ENCODE measurements around the gene TMEM69. TPM values are rescaled to one million over a fixed set of nuclear protein-coding genes. Genes with fewer than 3 reads are reported as not detected.

Gene TMEM69
- total RNA-seq, 4 donors from 2014 or later = 10.2 to 28.6 (median 15.4) TPM

GRCh38 chr1:45659222-45659621 is 28.8 kb upstream of the TMEM69 start:
- DNase-seq (ENCODE audit: low spot score in 2 of 2) = no peak
- 95 to 100% methylated on average over 2 of the region's 2 CpGs for WGBS, 2 donors
- H3K36me3 ChIP-seq = peaks cover 0 to 63% (median 37%) of the 10 kb centered on the region in 3 donors

GRCh38 chr1:45660336-45660735 is 27.6 kb upstream of the TMEM69 start:
- DNase-seq (ENCODE audit: low spot score in 2 of 2) = no peak
- H3K27me3 ChIP-seq = no peaks in the 10 kb centered on the region
- H3K4me3 ChIP-seq = no peak overlapping the region
- H3K36me3 ChIP-seq = peaks cover 0 to 52% (median 27%) of the 10 kb centered on the region in 3 donors
- H3K4me1 ChIP-seq = no peaks in the 10 kb centered on the region
- 58 to 69% methylated on average over 2 of the region's 2 CpGs for WGBS, 2 donors
- no peaks in the 10 kb centered on the region for H3K9me3 ChIP-seq
- no peak for TF ChIP-seq EP300 (IDR thresholded peaks at IDR 0.05)
- H3K27ac ChIP-seq = no peak overlapping the region

More at GRCh38 chr1:45659222-45659621, 28.8 kb upstream of the TMEM69 start:
- Histone ChIP-seq H3K4me1 (no peaks in the 10 kb centered on the region), H3K27ac (no peak overlapping the region), H3K9me3 (no peaks in the 10 kb centered on the region), H3K4me3 (no peak overlapping the region), H3K27me3 (no peaks in the 10 kb centered on the region)
- TF ChIP-seq, protein P1, sequence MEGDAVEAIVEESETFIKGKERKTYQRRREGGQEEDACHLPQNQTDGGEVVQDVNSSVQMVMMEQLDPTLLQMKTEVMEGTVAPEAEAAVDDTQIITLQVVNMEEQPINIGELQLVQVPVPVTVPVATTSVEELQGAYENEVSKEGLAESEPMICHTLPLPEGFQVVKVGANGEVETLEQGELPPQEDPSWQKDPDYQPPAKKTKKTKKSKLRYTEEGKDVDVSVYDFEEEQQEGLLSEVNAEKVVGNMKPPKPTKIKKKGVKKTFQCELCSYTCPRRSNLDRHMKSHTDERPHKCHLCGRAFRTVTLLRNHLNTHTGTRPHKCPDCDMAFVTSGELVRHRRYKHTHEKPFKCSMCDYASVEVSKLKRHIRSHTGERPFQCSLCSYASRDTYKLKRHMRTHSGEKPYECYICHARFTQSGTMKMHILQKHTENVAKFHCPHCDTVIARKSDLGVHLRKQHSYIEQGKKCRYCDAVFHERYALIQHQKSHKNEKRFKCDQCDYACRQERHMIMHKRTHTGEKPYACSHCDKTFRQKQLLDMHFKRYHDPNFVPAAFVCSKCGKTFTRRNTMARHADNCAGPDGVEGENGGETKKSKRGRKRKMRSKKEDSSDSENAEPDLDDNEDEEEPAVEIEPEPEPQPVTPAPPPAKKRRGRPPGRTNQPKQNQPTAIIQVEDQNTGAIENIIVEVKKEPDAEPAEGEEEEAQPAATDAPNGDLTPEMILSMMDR (IDR thresholded peaks at IDR 0.05) = no peak
- TF ChIP-seq POLR2A (IDR thresholded peaks at IDR 0.05) (no peak), EP300 (IDR thresholded peaks at IDR 0.05) (no peak)

GRCh38 chr1:45666836-45667235 is 21.1 kb upstream of the TMEM69 start:
- H3K27me3 ChIP-seq = no peaks in the 10 kb centered on the region
- TF ChIP-seq EP300 (IDR thresholded peaks at IDR 0.05) (no peak), POLR2A (IDR thresholded peaks at IDR 0.05) (no peak)
- TF ChIP-seq, protein P1 (IDR thresholded peaks at IDR 0.05) = no peak
- H3K4me1 ChIP-seq = peaks cover 0 to 39% (median 3%) of the 10 kb centered on the region in 4 donors
- no peaks in the 10 kb centered on the region for H3K36me3 ChIP-seq
- no peak overlapping the region for H3K27ac ChIP-seq
- H3K9me3 ChIP-seq = no peaks in the 10 kb centered on the region
- DNase-seq (ENCODE audit: low spot score in 2 of 2) = no peak
- H3K4me3 ChIP-seq = no peak overlapping the region
- 78% methylated on average over 2 of the region's 2 CpGs for WGBS, 2 donors

DNA sequence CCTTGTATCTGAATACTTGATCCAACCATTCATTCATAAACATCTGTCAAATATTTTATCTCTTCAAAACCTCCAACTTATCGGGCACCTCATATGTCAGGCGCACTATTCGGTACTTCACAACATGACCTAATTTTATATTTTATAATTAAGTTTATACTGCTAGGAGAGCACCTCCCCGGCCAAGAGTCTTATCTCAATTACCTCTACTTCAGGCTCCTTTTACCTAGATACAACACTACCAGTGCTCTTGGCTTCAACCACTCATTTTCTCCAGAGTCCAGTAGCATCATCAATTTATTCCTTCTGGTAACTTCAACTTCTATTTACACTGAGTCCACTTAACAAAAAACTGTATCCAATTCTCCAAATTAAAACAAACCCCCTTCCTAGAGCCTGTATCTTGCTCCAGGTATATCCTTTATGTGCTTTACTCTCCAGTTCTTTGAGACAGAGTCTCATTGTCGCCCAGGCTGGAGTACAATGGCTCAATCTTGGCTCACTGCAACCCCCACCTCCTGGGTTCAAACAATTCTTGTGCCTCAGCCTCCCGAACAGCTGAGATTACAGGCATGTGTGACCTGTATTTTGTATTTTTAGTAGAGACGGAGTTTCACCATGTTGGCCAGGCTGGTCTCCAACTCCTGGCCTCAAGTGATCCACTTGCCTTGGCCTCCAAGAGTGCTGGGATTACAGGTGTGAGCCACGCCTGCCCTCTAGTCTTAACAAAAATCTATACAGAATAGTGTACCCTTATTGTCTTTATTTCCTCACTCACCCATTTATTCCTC is 20.5 kb upstream of the TMEM69 start:
- Histone ChIP-seq H3K27me3 (no peaks in the 10 kb centered on the region), H3K4me1 (peaks cover 0 to 45% (median 3%) of the 10 kb centered on the region in 4 donors), H3K36me3 (no peaks in the 10 kb centered on the region), H3K27ac (no peak overlapping the region), H3K4me3 (no peak overlapping the region), H3K9me3 (no peaks in the 10 kb centered on the region)
- DNase-seq (ENCODE audit: low spot score in 2 of 2) = no peak
- WGBS, 2 donors = 86 to 95% methylated on average over 8 of the region's 8 CpGs
- no peak for TF ChIP-seq EP300 (IDR thresholded peaks at IDR 0.05)
- TF ChIP-seq POLR2A (IDR thresholded peaks at IDR 0.05) = no peak
- TF ChIP-seq, protein P1 (IDR thresholded peaks at IDR 0.05) = no peak

GRCh38 chr1:45668526-45668925 is 19.5 kb upstream of the TMEM69 start:
- DNase-seq (ENCODE audit: low spot score in 2 of 2) = no peak
- WGBS, 2 donors = 93 to 100% methylated on average over 4 of the region's 4 CpGs
- peaks cover 0 to 55% (median 3%) of the 10 kb centered on the region in 4 donors for H3K4me1 ChIP-seq

More at GRCh38 chr1:45668526-45668925, 19.5 kb upstream of the TMEM69 start:
- Histone ChIP-seq H3K27ac (no peak overlapping the region), H3K9me3 (no peaks in the 10 kb centered on the region), H3K36me3 (no peaks in the 10 kb centered on the region), H3K4me3 (no peak overlapping the region), H3K27me3 (no peaks in the 10 kb centered on the region)
- TF ChIP-seq, protein P1 (IDR thresholded peaks at IDR 0.05) = no peak
- no peak for TF ChIP-seq POLR2A (IDR thresholded peaks at IDR 0.05)
- TF ChIP-seq EP300 (IDR thresholded peaks at IDR 0.05) = no peak

Data from tibial nerve (tissue), 4 donors.